Epithelial cell of esophagus (primary cell): ENCODE measurements around the gene PNPLA5.

Experiments used
- DNase-seq: peaks from one replicate; pipeline ENCODE4 v3.0.0; 2010; ENCODE audit warnings: low read depth
- H3K4me3 ChIP-seq: 2 replicates; pipeline ENCODE4 v1.5.1; 2011; ENCODE audit warnings: mild to moderate bottlenecking, low read length, control low read depth
- TF ChIP-seq, protein P1 (sequence below): IDR thresholded peaks from 2 replicates; pipeline ENCODE4 v1.5.1; 2011; ENCODE audit warnings: low read depth, mild to moderate bottlenecking, low read length, control low read depth, inconsistent platforms; ENCODE audit not compliant: insufficient read depth; ENCODE audit errors: missing control alignments

Gene PNPLA5

DNA sequence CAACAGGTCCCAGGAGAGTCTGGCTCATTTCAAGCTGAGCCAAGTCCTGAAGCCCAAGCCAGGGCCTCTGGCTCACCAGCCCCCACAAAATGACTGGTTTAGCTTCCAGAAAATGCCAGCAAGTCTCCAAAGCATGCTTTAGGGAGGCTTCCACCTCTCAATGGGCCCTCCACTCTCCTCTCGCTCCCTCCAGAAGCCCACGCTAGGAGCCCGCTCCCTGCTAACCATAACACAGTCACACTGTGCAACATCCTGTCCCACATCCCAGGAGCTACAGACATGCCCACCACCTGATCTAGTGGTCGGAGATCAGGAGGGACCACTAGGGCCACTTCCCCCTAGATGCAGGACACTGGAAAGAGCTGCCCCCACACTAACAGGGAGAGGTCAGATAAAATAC lies 36.4 kb downstream of the PNPLA5 start:
- no peak for DNase-seq
- no peak overlapping the region for H3K4me3 ChIP-seq
- TF ChIP-seq, protein P1, sequence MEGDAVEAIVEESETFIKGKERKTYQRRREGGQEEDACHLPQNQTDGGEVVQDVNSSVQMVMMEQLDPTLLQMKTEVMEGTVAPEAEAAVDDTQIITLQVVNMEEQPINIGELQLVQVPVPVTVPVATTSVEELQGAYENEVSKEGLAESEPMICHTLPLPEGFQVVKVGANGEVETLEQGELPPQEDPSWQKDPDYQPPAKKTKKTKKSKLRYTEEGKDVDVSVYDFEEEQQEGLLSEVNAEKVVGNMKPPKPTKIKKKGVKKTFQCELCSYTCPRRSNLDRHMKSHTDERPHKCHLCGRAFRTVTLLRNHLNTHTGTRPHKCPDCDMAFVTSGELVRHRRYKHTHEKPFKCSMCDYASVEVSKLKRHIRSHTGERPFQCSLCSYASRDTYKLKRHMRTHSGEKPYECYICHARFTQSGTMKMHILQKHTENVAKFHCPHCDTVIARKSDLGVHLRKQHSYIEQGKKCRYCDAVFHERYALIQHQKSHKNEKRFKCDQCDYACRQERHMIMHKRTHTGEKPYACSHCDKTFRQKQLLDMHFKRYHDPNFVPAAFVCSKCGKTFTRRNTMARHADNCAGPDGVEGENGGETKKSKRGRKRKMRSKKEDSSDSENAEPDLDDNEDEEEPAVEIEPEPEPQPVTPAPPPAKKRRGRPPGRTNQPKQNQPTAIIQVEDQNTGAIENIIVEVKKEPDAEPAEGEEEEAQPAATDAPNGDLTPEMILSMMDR, result no peak

DNA sequence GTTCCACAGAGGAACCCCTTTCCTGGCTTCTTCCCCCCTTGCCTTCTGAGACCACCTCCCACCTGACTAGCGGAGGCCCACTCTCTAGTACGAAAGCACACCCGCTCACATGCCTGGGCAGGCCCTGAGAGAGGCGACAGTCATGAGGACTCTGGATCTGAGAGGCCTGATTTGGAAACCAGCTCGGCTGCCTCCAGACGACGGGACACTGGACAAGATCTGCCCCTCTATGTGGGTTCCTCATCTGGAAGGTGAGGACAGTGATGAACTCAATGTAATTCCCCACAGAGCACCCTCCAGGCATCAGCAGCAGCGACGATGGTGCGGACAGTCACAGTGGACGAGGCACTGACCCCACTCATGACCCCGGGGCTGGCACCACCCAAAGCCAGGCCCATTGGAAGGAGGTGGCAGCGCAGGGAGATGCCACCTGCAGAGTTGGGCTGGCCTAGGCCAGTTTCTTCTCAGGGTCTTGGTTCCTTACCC lies 37.0 kb downstream of the PNPLA5 start:
- H3K4me3 ChIP-seq, result no peak overlapping the region
- no peak for DNase-seq
- TF ChIP-seq, protein P1, result no peak

- H3K4me3 ChIP-seq, result no peak overlapping the region
- DNase-seq, result no peak
- TF ChIP-seq, protein P1, result no peak
These were observed 37.6 kb downstream of the PNPLA5 start for GRCh38 chr22:43854121-43854785.

GRCh38 chr22:43853328-43853931 lies 38.4 kb downstream of the PNPLA5 start:
- no peak overlapping the region for H3K4me3 ChIP-seq
- TF ChIP-seq, protein P1, result no peak

GRCh38 chr22:43852573-43853327 lies 39.1 kb downstream of the PNPLA5 start:
- H3K4me3 ChIP-seq, result no peak overlapping the region
- no peak for DNase-seq
- TF ChIP-seq, protein P1, result no peak

More at GRCh38 chr22:43853328-43853931, 38.4 kb downstream of the PNPLA5 start:
- no peak for DNase-seq

DNA sequence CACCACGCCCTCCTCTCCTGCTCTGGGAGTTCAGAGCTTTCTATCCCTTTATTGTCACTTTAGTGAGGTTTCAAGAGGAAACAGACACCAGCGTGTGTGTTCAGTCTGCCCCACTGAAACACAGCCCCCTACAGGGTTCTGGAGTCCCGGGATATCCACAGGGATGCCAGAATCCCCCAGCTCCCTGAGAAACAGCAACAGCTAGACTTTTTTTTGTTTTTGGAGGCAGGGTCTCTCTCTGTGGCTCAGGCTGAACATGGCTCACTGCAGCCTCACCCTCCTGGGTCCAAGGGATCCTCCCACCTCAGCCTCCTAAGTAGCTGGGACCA lies 39.9 kb downstream of the PNPLA5 start:
- TF ChIP-seq, protein P1, result no peak
- DNase-seq, result no peak
- no peak overlapping the region for H3K4me3 ChIP-seq
